Non-pigmented ciliary epithelial cell (primary cell): ENCODE results near the gene MYOD1.

Source experiments
- DNase-seq: peaks from one replicate; pipeline ENCODE4 v3.0.0-alpha.2; 2010; ENCODE audit warnings: low read depth

Gene MYOD1

DNA sequence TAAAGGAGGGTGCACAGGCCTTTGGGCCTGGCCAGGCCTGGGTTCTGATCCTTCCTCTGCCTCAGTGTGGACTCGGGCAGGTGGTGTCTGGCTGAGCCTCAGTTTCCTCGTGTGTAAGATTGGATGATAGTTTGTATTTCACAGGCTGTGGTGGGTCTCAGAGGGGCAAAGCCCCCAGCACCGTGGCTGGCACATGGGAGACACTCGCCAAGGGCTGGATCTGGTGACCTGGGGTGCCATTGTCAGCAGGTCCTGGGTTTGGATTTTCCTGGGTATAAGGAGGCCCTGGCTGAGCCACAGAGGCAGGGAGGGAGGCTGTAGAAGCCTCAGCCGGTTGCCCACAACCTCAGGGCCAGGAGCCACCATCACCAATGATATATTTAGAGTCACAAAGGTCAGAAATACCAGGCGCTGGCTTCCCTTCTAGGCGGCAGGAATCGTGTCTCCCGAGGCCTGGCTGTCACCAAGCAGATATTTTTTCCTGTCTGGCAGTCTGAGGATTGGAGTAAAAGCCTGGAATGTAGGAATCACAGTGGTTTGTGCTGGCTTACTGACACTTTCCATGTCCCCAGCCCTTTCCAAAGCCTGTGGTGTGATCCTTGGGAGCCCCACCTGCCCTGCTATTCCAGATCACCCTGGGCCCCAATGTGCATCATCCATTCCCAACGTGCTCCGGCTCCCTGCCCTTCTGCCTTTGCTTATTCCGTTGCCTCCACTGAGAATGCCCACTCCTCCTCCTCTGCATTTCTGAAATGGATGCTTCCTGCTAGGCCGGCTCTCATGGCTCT is 30.8 kb downstream of the MYOD1 start:
- no peak for DNase-seq

- no peak for DNase-seq
Measured at GRCh38 chr11:17750801-17751165, 31.4 kb downstream of the MYOD1 start.

GRCh38 chr11:17751558-17751957 is 32.2 kb downstream of the MYOD1 start:
- no peak for DNase-seq

DNA sequence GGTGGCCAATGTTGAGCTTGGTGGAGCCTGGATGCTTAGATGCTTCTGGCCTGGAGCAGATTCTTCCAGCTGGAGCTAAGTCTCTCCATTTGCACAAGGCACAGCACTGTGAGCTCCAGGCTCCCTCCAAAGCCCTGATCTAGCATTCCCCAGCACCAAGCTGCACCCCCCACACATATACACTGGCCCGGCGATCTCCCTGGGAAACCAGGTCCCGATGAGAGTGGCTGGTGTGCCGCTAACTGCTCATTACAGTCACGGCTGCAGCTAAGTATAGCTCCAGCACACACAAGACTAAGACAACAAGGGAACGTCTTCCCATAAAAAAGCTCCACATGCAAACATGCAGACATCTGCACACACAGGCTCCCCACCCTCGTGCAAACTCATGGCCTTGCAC is 32.8 kb downstream of the MYOD1 start:
- DNase-seq: no peak

DNA sequence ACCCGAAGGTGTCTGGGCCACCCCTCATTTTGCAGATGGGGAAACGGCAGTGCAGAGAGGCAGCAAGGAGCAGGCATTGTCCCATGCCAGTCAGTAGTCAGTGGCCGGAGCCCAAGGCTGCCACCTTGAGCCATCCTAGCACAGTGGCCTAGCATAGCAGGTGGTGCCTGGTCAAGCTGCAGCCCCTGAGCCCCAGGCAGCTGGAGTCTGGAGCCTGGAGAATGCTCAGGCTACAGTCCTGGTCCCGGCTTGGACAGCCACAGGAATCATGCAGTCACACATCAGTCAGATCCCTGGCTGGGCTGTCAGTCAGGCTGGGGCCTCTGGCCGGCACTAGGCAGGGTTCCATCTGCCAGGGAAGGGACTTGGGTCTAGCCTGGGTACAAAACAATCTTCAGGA is 33.8 kb downstream of the MYOD1 start:
- no peak for DNase-seq

DNA sequence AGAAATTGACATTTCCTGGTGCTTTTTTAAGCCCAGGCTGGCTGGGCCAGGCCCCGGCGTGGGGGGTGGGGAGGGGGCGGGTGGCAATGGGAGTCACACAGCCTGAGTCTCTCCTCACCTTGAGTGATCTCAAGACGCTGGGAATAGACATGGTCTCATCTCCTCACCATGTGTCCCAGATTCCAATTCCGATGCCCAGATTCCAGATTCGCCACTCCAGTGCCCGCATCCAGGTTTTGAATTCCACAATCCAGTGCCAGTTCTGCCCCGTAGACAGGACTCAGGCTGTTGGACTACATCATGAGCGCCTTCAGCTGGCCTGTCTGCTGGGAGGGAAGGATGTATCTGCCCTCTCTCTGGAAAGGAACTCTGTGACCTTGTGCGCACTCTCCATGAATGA is 34.3 kb downstream of the MYOD1 start:
- DNase-seq: no peak

- no peak for DNase-seq
Measured at GRCh38 chr11:17755891-17756290, 36.5 kb downstream of the MYOD1 start.

DNA sequence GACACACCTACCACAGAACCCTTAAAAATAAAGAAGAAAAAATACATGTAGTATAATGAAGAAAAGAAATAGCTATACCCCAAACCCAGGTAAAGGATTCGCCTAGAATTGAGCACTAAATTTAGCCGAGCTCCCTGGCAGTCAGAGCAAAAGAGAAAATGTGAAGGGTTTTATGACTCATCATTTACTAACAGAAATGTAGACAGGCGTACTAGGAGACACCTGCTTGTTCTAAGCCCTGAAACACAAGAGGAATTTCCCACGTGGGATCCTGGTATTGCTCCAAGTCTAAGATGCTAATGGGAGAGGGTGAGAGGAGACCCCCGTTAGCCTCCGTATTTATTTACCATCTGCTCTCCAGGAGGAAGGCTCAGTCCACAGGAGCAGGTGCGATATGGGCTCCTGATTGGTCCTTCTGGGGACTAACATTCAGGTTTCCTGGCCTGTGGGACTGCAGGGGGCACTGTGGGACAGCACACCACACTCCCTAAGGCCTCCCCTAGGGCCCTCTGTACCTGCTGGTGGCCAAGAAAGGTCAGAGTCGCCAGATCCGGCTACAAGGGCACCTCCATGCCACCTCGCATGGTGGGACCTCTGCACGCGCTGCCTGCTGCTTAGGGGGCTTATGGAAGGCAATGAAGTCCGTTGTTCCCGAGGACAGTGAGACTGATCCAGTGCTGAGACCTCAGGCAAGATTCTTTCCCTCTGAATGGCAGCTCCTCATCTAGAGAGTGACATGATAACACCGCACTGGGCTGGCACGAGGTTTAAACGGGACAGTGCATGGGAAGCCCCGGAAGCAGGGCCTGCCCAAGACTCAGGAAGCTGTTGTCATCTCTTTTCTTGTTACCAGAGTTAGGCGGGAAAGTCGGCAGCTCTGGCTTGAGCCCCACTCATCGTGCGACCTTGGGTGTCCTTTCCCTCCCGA is 41.0 kb downstream of the MYOD1 start:
- no peak for DNase-seq

- DNase-seq: no peak
Measured at GRCh38 chr11:17762309-17762974, 43.1 kb downstream of the MYOD1 start.

GRCh38 chr11:17763244-17763643 is 43.9 kb downstream of the MYOD1 start:
- no peak for DNase-seq

DNA sequence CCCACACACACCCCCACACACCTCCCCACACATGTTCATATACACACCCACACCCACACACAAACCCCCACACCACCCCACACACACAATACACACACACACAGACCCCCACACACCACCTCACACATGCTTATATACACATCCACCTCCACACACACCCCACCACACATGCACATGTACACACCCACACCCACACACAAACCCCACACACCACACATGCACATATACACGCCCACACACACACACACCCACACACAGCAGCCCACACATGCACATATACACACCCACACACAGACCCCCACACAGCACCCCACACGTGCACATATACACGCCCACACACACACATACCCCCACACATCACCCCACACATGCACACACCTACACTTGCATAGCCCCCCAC is 44.3 kb downstream of the MYOD1 start:
- no peak for DNase-seq

GRCh38 chr11:17764446-17765218 is 45.3 kb downstream of the MYOD1 start:
- no peak for DNase-seq

DNA sequence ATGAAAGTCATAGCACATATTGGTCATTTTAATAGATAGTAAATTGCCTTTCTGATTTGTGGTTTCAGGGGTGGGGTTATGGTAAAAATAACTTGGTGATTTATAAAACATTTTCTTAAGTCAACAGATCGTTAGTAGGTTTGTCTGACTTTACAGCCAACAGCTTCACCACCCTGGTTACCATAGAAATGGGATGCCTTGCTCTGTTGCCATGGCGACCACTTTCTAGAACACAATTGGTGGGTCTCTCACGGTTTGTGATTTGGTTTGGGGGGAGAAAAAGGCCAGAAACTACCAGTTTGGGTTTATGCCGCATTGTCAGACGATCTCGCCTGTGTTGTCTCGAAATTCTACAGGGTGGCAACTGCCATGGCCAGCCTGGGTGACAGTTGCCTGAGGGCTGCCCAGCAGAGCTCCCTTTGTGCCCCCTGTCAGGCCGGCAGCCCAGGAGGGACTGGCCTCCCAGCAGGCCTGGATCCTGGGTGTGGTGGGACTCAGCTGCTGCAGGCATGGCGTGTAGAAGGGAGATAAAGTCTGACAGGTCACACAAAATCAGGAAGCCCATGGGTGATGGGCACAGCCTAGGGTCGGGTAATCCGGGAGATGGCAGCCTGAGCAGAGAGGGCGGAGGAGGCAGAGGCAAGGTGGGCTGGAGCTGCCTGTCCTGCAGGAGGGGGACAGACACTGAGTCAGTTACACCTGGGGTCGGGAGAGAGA is 46.1 kb downstream of the MYOD1 start:
- no peak for DNase-seq

DNA sequence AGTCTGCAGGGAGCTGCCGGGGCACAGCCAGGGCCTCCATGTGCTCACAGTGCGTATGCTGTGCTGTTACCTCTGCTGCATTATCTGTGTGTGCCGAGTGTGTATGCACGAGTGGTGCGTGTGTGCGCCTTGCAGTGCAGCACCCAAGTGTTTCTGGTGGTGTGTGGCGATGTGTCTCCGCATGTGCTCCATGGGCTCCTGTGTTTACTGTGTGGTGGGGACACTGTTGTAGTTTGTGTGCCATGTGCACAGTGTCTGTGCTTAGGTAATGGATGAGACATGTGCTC is 46.6 kb downstream of the MYOD1 start:
- no peak for DNase-seq

DNA sequence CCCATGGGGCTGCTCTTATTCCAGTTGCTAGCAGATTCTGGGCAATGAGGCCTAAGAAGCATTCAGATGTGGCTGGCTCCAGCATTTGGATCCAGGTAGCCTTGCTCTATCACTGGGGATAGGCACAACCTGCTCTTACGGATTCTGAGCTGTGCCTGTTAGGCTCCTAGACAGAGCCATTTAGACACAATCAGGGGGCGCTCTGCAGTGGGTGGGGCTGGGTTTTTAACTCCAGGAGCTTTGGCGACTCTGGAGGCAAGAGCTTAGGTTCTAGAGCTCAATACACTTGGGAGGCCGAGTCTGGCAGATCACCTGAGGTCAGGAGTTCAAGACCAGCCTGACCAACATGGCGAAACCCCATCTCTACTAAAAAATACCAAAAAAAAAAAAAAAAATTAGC is 47.2 kb downstream of the MYOD1 start:
- no peak for DNase-seq

GRCh38 chr11:17767301-17767885 is 48.0 kb downstream of the MYOD1 start:
- no peak for DNase-seq

- DNase-seq: no peak
Measured at GRCh38 chr11:17767914-17768313, 48.5 kb downstream of the MYOD1 start.

- DNase-seq: no peak
Measured at GRCh38 chr11:17768547-17768946, 49.2 kb downstream of the MYOD1 start.

DNA sequence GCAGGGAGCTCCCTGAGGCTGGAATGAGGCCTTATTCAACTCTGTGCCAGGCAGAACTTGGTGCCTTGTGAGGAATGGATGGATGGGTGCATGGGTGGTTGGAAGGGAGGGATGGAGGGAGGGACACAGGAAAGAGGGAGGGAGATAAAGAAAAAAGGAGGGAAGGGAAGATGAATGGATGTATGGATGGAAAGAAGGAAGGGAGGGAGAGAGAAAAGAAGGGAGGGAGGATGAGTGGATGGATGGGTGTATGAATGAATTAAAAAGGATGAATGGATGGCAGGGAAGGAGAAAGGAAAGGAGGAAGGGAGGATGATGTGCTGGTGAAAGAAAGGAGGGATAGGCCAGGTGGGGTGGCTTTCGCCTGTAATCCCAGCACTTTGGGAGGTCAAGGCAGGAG is 49.8 kb downstream of the MYOD1 start:
- DNase-seq: no peak

- no peak for DNase-seq
Measured at GRCh38 chr11:17770048-17770652, 50.8 kb downstream of the MYOD1 start.

GRCh38 chr11:17770917-17771316 is 51.5 kb downstream of the MYOD1 start:
- no peak for DNase-seq
